Astrocyte of the hippocampus (primary cell): ENCODE data around the gene ACMSD.

Experiments used
- DNase-seq: peaks from one replicate; pipeline ENCODE4 v3.0.0; 2011; ENCODE audit warnings: low read depth, low spot score

Gene ACMSD

DNA sequence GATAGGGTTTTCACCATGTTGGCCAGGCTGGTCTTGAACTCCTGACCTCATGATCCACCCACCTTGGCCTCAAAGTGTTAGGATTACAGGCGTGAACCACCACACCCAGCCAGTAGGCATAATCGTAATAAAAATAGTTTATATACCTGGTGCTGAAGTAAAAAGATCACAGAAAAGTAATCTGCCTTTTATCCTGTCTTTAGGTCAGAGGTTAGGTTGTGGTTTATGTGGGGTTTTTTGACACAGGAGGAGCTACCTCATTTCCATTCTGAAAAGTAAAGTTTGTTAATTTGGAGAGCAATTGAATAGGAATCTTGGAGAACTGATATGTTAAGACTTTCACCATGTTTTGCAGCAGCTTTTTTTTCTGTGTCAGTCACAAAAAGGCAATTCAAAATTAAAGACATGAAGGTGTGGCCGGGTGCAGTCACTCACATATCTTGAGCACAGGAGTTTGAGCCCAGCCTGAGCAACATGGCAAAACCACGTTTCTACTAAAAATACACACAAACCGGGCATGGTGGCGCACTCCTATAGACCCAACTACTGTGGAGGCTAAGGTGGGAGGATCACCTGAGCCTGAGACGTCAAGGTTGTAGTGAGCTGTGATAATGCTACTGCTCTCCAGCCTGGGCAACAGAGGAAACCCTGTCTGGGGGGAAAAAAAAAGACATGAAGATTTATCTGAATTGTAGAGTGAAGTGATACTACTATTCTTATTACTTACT is 111.7 kb downstream of the ACMSD start:
- no peak for DNase-seq

DNA sequence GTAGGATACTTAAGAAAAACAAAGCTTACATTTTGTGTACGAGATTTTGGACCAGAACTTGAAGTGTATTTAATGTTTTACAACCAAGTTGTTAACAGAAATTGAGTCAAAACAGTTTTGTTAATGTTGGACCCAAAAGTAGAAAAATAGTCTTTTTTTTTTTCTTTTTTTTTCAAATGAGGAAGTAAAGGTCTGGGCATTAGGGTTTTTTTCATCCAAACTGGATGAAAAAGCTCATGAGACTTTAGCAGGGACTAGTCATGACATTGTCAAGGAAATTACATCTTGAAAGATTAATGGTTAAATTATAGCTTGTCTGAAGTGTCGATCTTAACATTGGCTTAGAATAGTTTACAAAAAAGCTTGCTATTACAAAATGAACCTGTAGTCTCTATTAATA is 112.5 kb downstream of the ACMSD start:
- no peak for DNase-seq
